ENCODE data around the gene DIAPH2.
A peak's percentile ranks its signal among the peaks of the same experiment; 100 is the strongest.

DIAPH2 gene

DNA sequence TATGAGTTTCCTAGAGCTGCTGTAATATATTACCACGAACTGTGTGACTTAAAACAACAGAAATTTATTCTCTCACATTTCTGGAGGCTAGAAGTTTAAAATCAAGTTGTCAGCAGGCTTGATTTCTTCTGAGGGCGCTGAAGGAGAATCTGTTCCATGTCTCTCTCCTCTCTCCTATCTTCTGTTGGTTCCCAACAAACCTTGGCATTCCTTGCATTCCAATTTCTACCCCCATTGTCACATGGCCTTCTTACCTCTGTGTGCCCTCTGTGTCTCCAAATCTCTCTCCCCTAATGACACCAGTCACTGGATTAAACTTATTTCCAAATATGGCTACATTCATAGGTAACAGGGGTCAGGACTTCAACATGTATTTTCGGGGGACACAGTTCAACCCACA lies 871.7 kb downstream of the DIAPH2 start:
- Mint-ChIP-seq H3K9me3 (no peaks in the 10 kb centered on the region), H3K4me1 (ENCODE audit: low read depth) (peaks cover 6% of the 10 kb centered on the region), H3K36me3 (ENCODE audit: low read depth) (no peaks in the 10 kb centered on the region), H3K27me3 (no peaks in the 10 kb centered on the region), H3K27ac (no peak overlapping the region), H3K4me3 (no peak overlapping the region)

GRCh38 chrX:97563531-97564133 lies 879.0 kb downstream of the DIAPH2 start:
- peak overlapping the region; percentile 78 for H3K27ac Mint-ChIP-seq
- H3K27me3 Mint-ChIP-seq = no peaks in the 10 kb centered on the region
- H3K4me1 Mint-ChIP-seq (ENCODE audit: low read depth) = peaks cover 9% of the 10 kb centered on the region
- H3K4me3 Mint-ChIP-seq = peak overlapping the region; percentile 76
- H3K36me3 Mint-ChIP-seq (ENCODE audit: low read depth) = no peaks in the 10 kb centered on the region
- H3K9me3 Mint-ChIP-seq = no peaks in the 10 kb centered on the region

DNA sequence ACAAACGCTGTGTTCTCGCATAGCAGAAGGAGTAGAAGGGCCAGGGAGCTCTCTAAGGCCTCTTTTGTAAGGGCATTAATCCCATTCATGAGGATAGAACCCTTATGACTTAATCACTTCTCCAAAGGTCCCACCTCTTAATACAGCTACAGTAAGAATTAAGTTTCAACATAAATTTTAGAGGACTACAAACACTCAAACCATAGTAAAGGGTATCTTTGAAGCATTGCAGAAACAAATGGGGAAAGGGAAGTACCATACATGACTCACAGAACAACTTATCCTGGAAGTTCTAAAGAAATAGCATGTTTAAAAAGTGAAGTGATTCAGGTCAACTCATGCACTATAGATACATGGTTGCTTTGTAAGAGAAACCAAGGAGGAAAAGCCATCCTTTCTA lies 879.9 kb downstream of the DIAPH2 start:
- Mint-ChIP-seq H3K4me1 (ENCODE audit: low read depth) (peaks cover 9% of the 10 kb centered on the region), H3K9me3 (no peaks in the 10 kb centered on the region), H3K4me3 (no peak overlapping the region), H3K36me3 (ENCODE audit: low read depth) (no peaks in the 10 kb centered on the region), H3K27me3 (no peaks in the 10 kb centered on the region), H3K27ac (no peak overlapping the region)

DNA sequence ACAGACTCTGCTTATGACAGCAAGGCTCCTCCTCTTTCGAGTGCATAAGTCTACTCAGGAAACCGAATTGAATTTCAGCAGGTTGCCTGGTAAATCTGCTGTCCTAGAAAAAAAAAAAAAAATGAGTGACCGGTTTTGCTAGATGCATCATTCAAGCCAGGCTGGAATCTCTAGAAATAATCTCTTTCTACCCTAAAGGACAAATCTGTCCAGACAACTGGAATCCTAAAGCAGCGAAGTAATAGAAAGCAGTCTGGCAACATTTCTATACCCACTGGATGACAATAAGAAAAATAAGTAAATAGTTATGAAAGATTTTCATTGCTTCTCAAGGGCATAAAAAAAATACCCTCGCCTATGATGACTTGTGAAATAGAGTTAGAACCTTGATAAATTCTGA lies 902.5 kb downstream of the DIAPH2 start:
- H3K4me1 Mint-ChIP-seq (ENCODE audit: low read depth) = no peaks in the 10 kb centered on the region
- no peaks in the 10 kb centered on the region for H3K27me3 Mint-ChIP-seq
- H3K27ac Mint-ChIP-seq = no peak overlapping the region
- no peaks in the 10 kb centered on the region for H3K36me3 Mint-ChIP-seq (ENCODE audit: low read depth)
- no peaks in the 10 kb centered on the region for H3K9me3 Mint-ChIP-seq
- H3K4me3 Mint-ChIP-seq = no peak overlapping the region

GRCh38 chrX:97594646-97595224 lies 910.1 kb downstream of the DIAPH2 start:
- peaks cover 19% of the 10 kb centered on the region for H3K4me1 Mint-ChIP-seq (ENCODE audit: low read depth)
- H3K27me3 Mint-ChIP-seq = no peaks in the 10 kb centered on the region
- H3K27ac Mint-ChIP-seq = no peak overlapping the region
- H3K36me3 Mint-ChIP-seq (ENCODE audit: low read depth) = no peaks in the 10 kb centered on the region
- H3K4me3 Mint-ChIP-seq = no peak overlapping the region
- H3K9me3 Mint-ChIP-seq = no peaks in the 10 kb centered on the region

DNA sequence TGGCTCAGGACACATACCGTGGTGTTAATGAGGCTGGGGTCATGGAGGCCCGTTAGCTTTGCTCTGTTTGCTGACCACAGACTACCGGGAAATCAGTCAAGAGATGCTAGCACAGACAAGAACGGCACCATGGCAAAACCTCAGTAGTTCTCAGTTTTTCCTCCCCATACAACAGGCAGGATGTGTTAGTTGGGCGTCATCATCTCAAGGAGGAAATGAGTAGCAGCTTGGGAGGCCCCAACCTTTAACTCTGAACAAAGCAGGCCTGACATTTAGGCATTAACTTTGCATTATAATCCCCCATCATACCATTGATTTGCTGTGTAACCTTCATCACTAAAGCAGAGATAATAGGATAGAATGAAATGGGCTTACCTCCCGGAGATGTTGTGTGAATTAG lies 913.3 kb downstream of the DIAPH2 start:
- peaks cover 19% of the 10 kb centered on the region for H3K4me1 Mint-ChIP-seq (ENCODE audit: low read depth)
- no peak overlapping the region for H3K4me3 Mint-ChIP-seq
- no peaks in the 10 kb centered on the region for H3K36me3 Mint-ChIP-seq (ENCODE audit: low read depth)
- H3K27ac Mint-ChIP-seq = peak overlapping the region; percentile 90
- no peaks in the 10 kb centered on the region for H3K9me3 Mint-ChIP-seq
- H3K27me3 Mint-ChIP-seq = no peaks in the 10 kb centered on the region

DNA sequence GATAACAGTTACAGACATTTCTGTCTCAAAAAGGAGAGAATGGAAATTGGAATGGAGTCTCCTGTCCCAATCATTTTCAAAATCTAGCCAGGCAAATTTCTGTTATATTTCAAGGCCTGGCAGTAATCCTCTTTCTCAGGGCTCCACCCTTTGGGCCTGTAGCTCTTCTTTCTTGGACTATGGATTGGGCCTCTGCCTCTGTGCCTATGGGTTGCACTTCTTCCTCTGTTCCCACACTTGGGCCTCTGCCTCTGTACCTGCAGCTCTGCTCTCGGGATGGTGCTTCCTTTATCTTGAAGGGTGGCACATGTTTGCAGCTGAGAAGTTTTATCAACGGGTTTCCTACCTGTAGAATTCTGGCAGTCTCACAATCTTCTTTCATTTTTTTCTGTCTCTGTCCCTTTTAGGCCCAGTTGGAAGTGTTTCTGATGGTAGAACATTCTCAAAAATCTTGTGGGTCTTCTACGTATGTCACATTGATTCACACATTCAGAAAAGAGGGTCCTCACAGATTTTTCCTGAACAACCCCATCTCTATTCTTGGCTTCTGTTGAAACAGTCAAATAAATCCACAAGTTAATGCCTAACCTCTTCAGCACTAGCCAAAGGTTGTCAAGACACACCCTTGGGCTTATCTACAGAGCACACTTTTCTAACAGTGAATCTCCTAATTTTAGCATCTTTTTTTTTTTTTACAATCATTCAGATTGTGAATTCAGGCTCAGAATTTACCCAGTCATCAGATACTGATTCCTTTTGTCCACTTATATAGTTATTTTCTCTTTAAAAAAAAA lies 918.0 kb downstream of the DIAPH2 start:
- peaks cover 15% of the 10 kb centered on the region for H3K4me1 Mint-ChIP-seq (ENCODE audit: low read depth)
- no peaks in the 10 kb centered on the region for H3K36me3 Mint-ChIP-seq (ENCODE audit: low read depth)
- H3K27ac Mint-ChIP-seq = no peak overlapping the region
- no peak overlapping the region for H3K4me3 Mint-ChIP-seq
- no peaks in the 10 kb centered on the region for H3K27me3 Mint-ChIP-seq
- H3K9me3 Mint-ChIP-seq = no peaks in the 10 kb centered on the region

- Mint-ChIP-seq H3K27me3 (no peaks in the 10 kb centered on the region), H3K4me1 (ENCODE audit: low read depth) (no peaks in the 10 kb centered on the region), H3K36me3 (ENCODE audit: low read depth) (no peaks in the 10 kb centered on the region), H3K27ac (no peak overlapping the region), H3K4me3 (no peak overlapping the region), H3K9me3 (no peaks in the 10 kb centered on the region)
Measured at GRCh38 chrX:97605271-97605670, 920.6 kb downstream of the DIAPH2 start.

- Mint-ChIP-seq H3K27me3 (no peaks in the 10 kb centered on the region), H3K4me1 (ENCODE audit: low read depth) (no peaks in the 10 kb centered on the region), H3K27ac (no peak overlapping the region), H3K4me3 (no peak overlapping the region), H3K36me3 (ENCODE audit: low read depth) (no peaks in the 10 kb centered on the region), H3K9me3 (no peaks in the 10 kb centered on the region)
Measured at GRCh38 chrX:97609357-97609756, 924.7 kb downstream of the DIAPH2 start.

- Mint-ChIP-seq H3K36me3 (ENCODE audit: low read depth) (no peaks in the 10 kb centered on the region), H3K4me1 (ENCODE audit: low read depth) (no peaks in the 10 kb centered on the region), H3K27me3 (no peaks in the 10 kb centered on the region), H3K4me3 (no peak overlapping the region), H3K9me3 (no peaks in the 10 kb centered on the region), H3K27ac (no peak overlapping the region)
Measured at GRCh38 chrX:97609938-97610337, 925.3 kb downstream of the DIAPH2 start.

GRCh38 chrX:97616883-97617530 lies 932.4 kb downstream of the DIAPH2 start:
- H3K9me3 Mint-ChIP-seq = no peaks in the 10 kb centered on the region
- H3K27me3 Mint-ChIP-seq = peaks cover 4% of the 10 kb centered on the region
- no peak overlapping the region for H3K4me3 Mint-ChIP-seq
- no peaks in the 10 kb centered on the region for H3K4me1 Mint-ChIP-seq (ENCODE audit: low read depth)
- H3K27ac Mint-ChIP-seq = no peak overlapping the region
- no peaks in the 10 kb centered on the region for H3K36me3 Mint-ChIP-seq (ENCODE audit: low read depth)

GRCh38 chrX:97619499-97619898 lies 934.9 kb downstream of the DIAPH2 start:
- Mint-ChIP-seq H3K4me3 (no peak overlapping the region), H3K9me3 (no peaks in the 10 kb centered on the region), H3K36me3 (ENCODE audit: low read depth) (no peaks in the 10 kb centered on the region), H3K4me1 (ENCODE audit: low read depth) (no peaks in the 10 kb centered on the region), H3K27ac (no peak overlapping the region), H3K27me3 (peaks cover 4% of the 10 kb centered on the region)

DNA sequence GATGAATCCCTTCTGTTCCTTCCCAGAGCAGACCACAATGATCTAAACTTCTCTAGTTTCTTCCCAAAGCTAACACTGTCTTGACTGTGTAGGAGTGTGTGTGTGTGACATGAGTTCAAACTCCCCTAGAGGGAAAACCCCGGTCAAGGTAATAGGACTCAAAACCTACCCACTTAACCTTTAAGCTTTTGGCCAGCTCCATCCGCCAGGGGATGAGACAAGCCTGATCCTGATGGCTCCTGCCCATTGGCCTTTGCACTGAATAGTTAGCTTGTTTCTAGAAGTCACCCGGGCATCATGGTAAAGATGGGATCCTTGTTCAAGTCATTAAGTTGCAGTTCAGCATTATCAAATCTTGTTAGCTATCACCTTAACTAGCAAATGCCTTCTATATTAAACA lies 937.5 kb downstream of the DIAPH2 start:
- Mint-ChIP-seq H3K9me3 (no peaks in the 10 kb centered on the region), H3K27ac (no peak overlapping the region), H3K4me1 (ENCODE audit: low read depth) (no peaks in the 10 kb centered on the region), H3K4me3 (no peak overlapping the region), H3K36me3 (ENCODE audit: low read depth) (no peaks in the 10 kb centered on the region), H3K27me3 (peaks cover 4% of the 10 kb centered on the region)

- H3K4me3 Mint-ChIP-seq = no peak overlapping the region
- H3K27ac Mint-ChIP-seq = no peak overlapping the region
- H3K27me3 Mint-ChIP-seq = no peaks in the 10 kb centered on the region
- no peaks in the 10 kb centered on the region for H3K9me3 Mint-ChIP-seq
- H3K4me1 Mint-ChIP-seq (ENCODE audit: low read depth) = no peaks in the 10 kb centered on the region
- no peaks in the 10 kb centered on the region for H3K36me3 Mint-ChIP-seq (ENCODE audit: low read depth)
Measured at GRCh38 chrX:97628326-97628725, 943.7 kb downstream of the DIAPH2 start.
